Neural cell (in vitro differentiated cells): ENCODE results near the gene ATXN10. TPM values are rescaled to one million over a fixed set of nuclear protein-coding genes. Genes with fewer than 3 reads are reported as not detected.

Experiments used
- H2AFZ ChIP-seq: fragments of 200-600, 300-800 bp; sonication (generic), shearing (Covaris generic); 2 replicates; pipeline ENCODE4 v1.6.0; 2014; ENCODE audit warnings: low read depth, mild to moderate bottlenecking, antibody characterized with exemption, low read length, moderate library complexity
- H3F3A ChIP-seq: fragments of 200-600 bp; shearing (Covaris generic); 2 replicates; pipeline ENCODE4 v1.6.1; 2016; ENCODE audit warnings: mild to moderate bottlenecking, moderate library complexity, mixed read lengths, antibody characterized with exemption, low read length; ENCODE audit not compliant: insufficient read depth, poor library complexity, severe bottlenecking
- H3K27ac ChIP-seq: fragments of 200-600, 300-800 bp; sonication (generic), shearing (Covaris generic); 2 replicates; pipeline ENCODE4 v1.5.1; 2014; ENCODE audit warnings: mild to moderate bottlenecking, low read length, moderate library complexity
- H3K27me3 ChIP-seq: fragments of 300-800, 200-600 bp; sonication (generic), shearing (Covaris generic); 2 replicates; pipeline ENCODE4 v1.6.0; 2014; ENCODE audit warnings: mild to moderate bottlenecking, low read depth, low read length, moderate library complexity; ENCODE audit not compliant: insufficient read depth
- H3K36me3 ChIP-seq: fragments of 300-800, 200-600 bp; sonication (generic), shearing (Covaris generic); 2 replicates; pipeline ENCODE4 v1.5.1; 2014; ENCODE audit warnings: mild to moderate bottlenecking, antibody characterized with exemption, low read length, moderate library complexity; ENCODE audit not compliant: insufficient read depth
- H3K4me2 ChIP-seq: fragments of 300-800, 200-600 bp; sonication (generic), shearing (Covaris generic); 2 replicates; pipeline ENCODE4 v1.6.0; 2014; ENCODE audit warnings: mild to moderate bottlenecking, low read length
- H3K4me3 ChIP-seq: fragments of 300-800, 200-600 bp; sonication (generic), shearing (Covaris generic); 2 replicates; pipeline ENCODE4 v1.5.1; 2014; ENCODE audit warnings: mild to moderate bottlenecking, low read length, moderate library complexity
- H3K79me2 ChIP-seq: fragments of 200-600 bp; shearing (Covaris generic); replicated peaks from 2 replicates; pipeline ENCODE4 v1.6.0; 2014; ENCODE audit warnings: mild to moderate bottlenecking, low read length, moderate library complexity; ENCODE audit not compliant: insufficient read depth
- H3K9ac ChIP-seq: fragments of 300-800, 200-600 bp; sonication (generic), shearing (Covaris generic); 2 replicates; pipeline ENCODE4 v1.6.1; 2016; ENCODE audit warnings: mild to moderate bottlenecking, low read length, mixed read lengths
- H3K9me2 ChIP-seq: fragments of 200-600 bp; shearing (Covaris generic); 2 replicates; pipeline ENCODE4 v1.6.1; 2016; ENCODE audit warnings: mild to moderate bottlenecking, low read length, mixed read lengths; ENCODE audit not compliant: insufficient read depth
- H3K9me3 ChIP-seq: fragments of 200-600, 300-800 bp; sonication (generic), shearing (Covaris generic); 2 replicates; pipeline ENCODE4 v1.6.1; 2016; ENCODE audit warnings: mild to moderate bottlenecking, mixed run types, low read length, moderate library complexity, mixed read lengths
- H4K20me1 ChIP-seq: fragments of 200-600 bp; shearing (Covaris generic); 2 replicates; pipeline ENCODE4 v1.6.1; 2016; ENCODE audit warnings: mild to moderate bottlenecking, mixed run types; ENCODE audit not compliant: insufficient read depth
- CTCF ChIP-seq: fragments of 450-650 bp; IDR thresholded peaks from 2 replicates; pipeline ENCODE4 v1.5.1; 2014; ENCODE audit warnings: antibody characterized with exemption, mild to moderate bottlenecking, moderate library complexity; ENCODE audit not compliant: poor library complexity, severe bottlenecking
- EP300 ChIP-seq: fragments of 450-650 bp; conservative IDR thresholded peaks from 2 replicates; pipeline ENCODE4 v1.6.1; 2014; ENCODE audit warnings: antibody characterized with exemption, mild to moderate bottlenecking, moderate library complexity; ENCODE audit not compliant: poor library complexity, severe bottlenecking
- EZH2 ChIP-seq: fragments of 200-600, 300-800 bp; shearing (Covaris generic), sonication (generic); IDR thresholded peaks from 2 replicates; pipeline ENCODE4 v1.6.1; 2014; ENCODE audit warnings: antibody characterized with exemption, low read length, borderline replicate concordance, mild to moderate bottlenecking; ENCODE audit not compliant: insufficient read depth, poor library complexity, severe bottlenecking
- MXI1 ChIP-seq: fragments of 450-650 bp; conservative IDR thresholded peaks from 2 replicates; pipeline ENCODE4 v1.6.1; 2014; ENCODE audit warnings: antibody characterized with exemption, mild to moderate bottlenecking; ENCODE audit not compliant: poor library complexity, severe bottlenecking
- POLR2AphosphoS5 ChIP-seq: IDR thresholded peaks from 2 replicates; pipeline ENCODE4 v1.6.1; 2012
- RAD21 ChIP-seq: fragments of 450-650 bp; conservative IDR thresholded peaks from 2 replicates; pipeline ENCODE4 v1.6.1; 2014; ENCODE audit warnings: antibody characterized with exemption, mild to moderate bottlenecking, moderate library complexity
- REST ChIP-seq: IDR thresholded peaks from 2 replicates; pipeline ENCODE4 v1.6.1; 2012; ENCODE audit warnings: borderline replicate concordance
- SMC3 ChIP-seq: fragments of 450-650 bp; conservative IDR thresholded peaks from 2 replicates; pipeline ENCODE4 v1.6.1; 2014; ENCODE audit warnings: antibody characterized with exemption, mild to moderate bottlenecking, moderate library complexity; ENCODE audit not compliant: poor library complexity
- TAF1 ChIP-seq: IDR thresholded peaks from 2 replicates; pipeline ENCODE4 v1.6.1; 2012; ENCODE audit warnings: low read depth
- polyA plus RNA-seq: library from polyadenylated mRNA; depleted of rRNA; stranded (reverse); fragments of >200 nt; gene quantifications from 2 replicates; pipeline ENCODE4 v1.2.3, GENCODE V29; 2014

The ATXN10 gene
- polyA plus RNA-seq, 1 donor from 2014 or later = 321 TPM

GRCh38 chr22:45834241-45834640 lies 162.6 kb downstream of the ATXN10 start:
- Histone ChIP-seq H3F3A (no peaks in the 10 kb centered on the region), H4K20me1 (no peaks in the 10 kb centered on the region)

GRCh38 chr22:45834795-45835194 lies 163.2 kb downstream of the ATXN10 start:
- no peaks in the 10 kb centered on the region for H3K9me3 ChIP-seq
- no peaks in the 10 kb centered on the region for H3K79me2 ChIP-seq
- H4K20me1 ChIP-seq = no peaks in the 10 kb centered on the region
- H3K4me2 ChIP-seq = no peak overlapping the region
- peaks cover 6% of the 10 kb centered on the region for H3K36me3 ChIP-seq
- H3F3A ChIP-seq = no peaks in the 10 kb centered on the region
- no peak overlapping the region for H3K4me3 ChIP-seq
- H3K9ac ChIP-seq = no peak overlapping the region
- H3K9me2 ChIP-seq = no peaks in the 10 kb centered on the region
- H2AFZ ChIP-seq = no peak overlapping the region
- H3K27me3 ChIP-seq = no peaks in the 10 kb centered on the region
- H3K27ac ChIP-seq = no peak overlapping the region
- TF ChIP-seq RAD21 = no peak
- TF ChIP-seq MXI1 = no peak
- no peak for TF ChIP-seq POLR2AphosphoS5
- TF ChIP-seq EZH2 = no peak
- no peak for TF ChIP-seq TAF1
- no peak for TF ChIP-seq REST
- TF ChIP-seq EP300 = no peak

More at GRCh38 chr22:45834241-45834640, 162.6 kb downstream of the ATXN10 start:
- Histone ChIP-seq H3K79me2 (no peaks in the 10 kb centered on the region), H3K9me2 (no peaks in the 10 kb centered on the region), H2AFZ (no peak overlapping the region), H3K9ac (no peak overlapping the region), H3K27me3 (no peaks in the 10 kb centered on the region), H3K36me3 (peaks cover 6% of the 10 kb centered on the region), H3K27ac (no peak overlapping the region), H3K9me3 (no peaks in the 10 kb centered on the region), H3K4me2 (no peak overlapping the region), H3K4me3 (no peak overlapping the region)
- TF ChIP-seq EZH2 = no peak
- no peak for TF ChIP-seq MXI1
- TF ChIP-seq POLR2AphosphoS5 = no peak
- no peak for TF ChIP-seq CTCF
- no peak for TF ChIP-seq REST
- no peak for TF ChIP-seq RAD21
- TF ChIP-seq TAF1 = no peak
- no peak for TF ChIP-seq EP300
- no peak for TF ChIP-seq SMC3
